Panc1 (cell line): Measurements from ENCODE around the gene AGRN. TPM values are rescaled to one million over a fixed set of nuclear protein-coding genes. Genes with fewer than 3 reads are reported as not detected.

ENCODE experiments used
- ATAC-seq: fragments of 200-7000 bp; cut with Tn5 transposase; 2 replicates; pipeline ENCODE4 v1.9.1; 2020; ENCODE audit warnings: mild to moderate bottlenecking, moderate library complexity
- BruUV-seq: library from RNA; stranded (reverse); fragments of 400-500 nt; replicated peaks from 2 replicates; lab custom pipeline; 2021; lab: Mats Ljungman, UMichigan
- CTCF ChIA-PET: fragments of 300-600 bp; sonication (Branson Sonifier 250); formaldehyde crosslinking; loops from one replicate; lab custom pipeline; 2022; ENCODE audit warnings: antibody characterized with exemption; lab: Charles Lee
- POLR2A ChIA-PET: fragments of 300-600 bp; sonication (Branson Sonifier 250); formaldehyde crosslinking; loops from one replicate; lab custom pipeline; 2022; ENCODE audit warnings: antibody characterized with exemption; lab: Charles Lee
- DNase-seq: peaks from one replicate; pipeline ENCODE4 v3.0.0-alpha.2; 2010; ENCODE audit warnings: low read depth, low spot score
- H3K27ac ChIP-seq: 2 replicates; pipeline ENCODE4 v1.5.1; 2011; ENCODE audit warnings: mild to moderate bottlenecking, low read length, inconsistent platforms
- H3K27me3 ChIP-seq: fragments of 200-500 bp; sonication (Bioruptor generic); 2 replicates; pipeline ENCODE4 v1.6.0; 2014; ENCODE audit warnings: low read length, inconsistent platforms; ENCODE audit not compliant: control insufficient read depth, insufficient read depth
- H3K36me3 ChIP-seq: fragments of 200-500 bp; sonication (Bioruptor generic); 2 replicates; pipeline ENCODE4 v1.5.1; 2014; ENCODE audit warnings: inconsistent platforms, mild to moderate bottlenecking, low read length, moderate library complexity; ENCODE audit not compliant: control insufficient read depth, insufficient read depth
- H3K4me1 ChIP-seq: 2 replicates; pipeline ENCODE4 v1.5.1; 2011; ENCODE audit warnings: inconsistent platforms, mild to moderate bottlenecking, low read length, moderate library complexity; ENCODE audit not compliant: control insufficient read depth, insufficient read depth
- H3K4me3 ChIP-seq, 2 experiments: 2 replicates each; pipeline ENCODE4 v1.5.1; 2011 to 2012; ENCODE audit warnings: low read depth in 2 of 2, low read length in 2 of 2, mild to moderate bottlenecking in 2 of 2, inconsistent platforms in 1 of 2, moderate library complexity in 1 of 2
- H3K9me3 ChIP-seq: fragments of 200-500 bp; sonication (Bioruptor generic); 2 replicates; pipeline ENCODE4 v1.5.1; 2014; ENCODE audit warnings: low read depth, mild to moderate bottlenecking, inconsistent platforms, low read length, moderate library complexity; ENCODE audit not compliant: control insufficient read depth, insufficient read depth
- POLR2AphosphoS5 ChIP-seq: IDR thresholded peaks from 2 replicates; pipeline ENCODE4 v1.6.1; 2012; ENCODE audit warnings: mild to moderate bottlenecking, low read depth, low read length, moderate library complexity
- REST ChIP-seq, 2 experiments: IDR thresholded peaks; 2 replicates each; pipeline ENCODE4 v1.6.1; 2011 to 2012; ENCODE audit warnings: low read depth in 2 of 2, control low read depth in 1 of 2, low read length in 1 of 2, mild to moderate bottlenecking in 1 of 2, moderate library complexity in 1 of 2; ENCODE audit not compliant: insufficient read depth in 1 of 2
- SIN3A ChIP-seq: IDR thresholded peaks from 2 replicates; pipeline ENCODE4 v1.6.1; 2012; ENCODE audit warnings: low read depth, mild to moderate bottlenecking, low read length, moderate library complexity, borderline replicate concordance; ENCODE audit not compliant: insufficient read depth
- TCF7L2 ChIP-seq: IDR thresholded peaks from 2 replicates; pipeline ENCODE4 v1.6.1; 2011; ENCODE audit warnings: mild to moderate bottlenecking, low read depth, low read length, inconsistent platforms
- in situ Hi-C: cut with HindIII; loops from 2 replicates; pipeline ENCODE4 v1.10.0; 2016; ENCODE audit warnings: low sequenced_read_pairs, low pct_unique_long_range_greater_than_20kb
- intact Hi-C: fragments of 100-400 bp; cut with micrococcal nuclease; formaldehyde crosslinking; loops from one replicate; pipeline ENCODE4 v1.10.0; 2022; ENCODE audit not compliant: unreplicated experiment
- total RNA-seq: library from RNA; stranded (reverse); gene quantifications from one replicate; pipeline ENCODE4 v1.2.1, GENCODE V29; 2021; ENCODE audit not compliant: unreplicated experiment
- TF ChIP-seq, protein P1 (sequence below): fragments of 450-650 bp; IDR thresholded peaks from 2 replicates; pipeline ENCODE4 v1.5.1; 2017; ENCODE audit warnings: mild to moderate bottlenecking

AGRN gene
- total RNA-seq, 1 experiment from 2014 or later = 153 TPM

DNA sequence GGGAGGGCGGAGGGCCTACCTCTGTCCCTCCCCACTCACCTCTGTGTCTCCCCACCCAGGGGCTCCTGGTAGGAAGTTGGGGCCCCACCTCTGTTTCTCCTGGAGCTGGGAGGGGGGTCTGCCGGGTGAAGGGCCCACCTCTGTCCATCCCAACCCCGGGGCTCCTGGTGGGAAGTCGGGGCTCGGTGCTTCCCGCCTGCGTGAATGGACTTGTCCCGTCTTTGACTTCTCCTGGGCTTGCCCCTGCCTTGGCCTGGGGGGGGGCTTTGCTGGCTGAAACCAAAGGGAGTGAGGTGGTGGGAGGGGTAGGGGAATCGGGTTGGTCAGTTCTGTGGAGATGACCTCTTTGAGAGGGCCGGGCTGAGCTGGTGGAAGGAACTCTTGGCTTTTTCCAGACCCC is 5.8 kb downstream of the AGRN start:
- CTCF ChIA-PET = no interaction called here
- in situ Hi-C loops = no loop called here
- ATAC-seq (no peak), DNase-seq (no peak)
- Histone ChIP-seq H3K4me3 (no peak overlapping the region), H3K36me3 (no peaks in the 10 kb centered on the region), H3K9me3 (no peaks in the 10 kb centered on the region), H3K27me3 (no peaks in the 10 kb centered on the region), H3K27ac (no peak overlapping the region), H3K4me1 (peaks cover 43% of the 10 kb centered on the region)
- POLR2A ChIA-PET = no interaction called here
- TF ChIP-seq, protein P1, sequence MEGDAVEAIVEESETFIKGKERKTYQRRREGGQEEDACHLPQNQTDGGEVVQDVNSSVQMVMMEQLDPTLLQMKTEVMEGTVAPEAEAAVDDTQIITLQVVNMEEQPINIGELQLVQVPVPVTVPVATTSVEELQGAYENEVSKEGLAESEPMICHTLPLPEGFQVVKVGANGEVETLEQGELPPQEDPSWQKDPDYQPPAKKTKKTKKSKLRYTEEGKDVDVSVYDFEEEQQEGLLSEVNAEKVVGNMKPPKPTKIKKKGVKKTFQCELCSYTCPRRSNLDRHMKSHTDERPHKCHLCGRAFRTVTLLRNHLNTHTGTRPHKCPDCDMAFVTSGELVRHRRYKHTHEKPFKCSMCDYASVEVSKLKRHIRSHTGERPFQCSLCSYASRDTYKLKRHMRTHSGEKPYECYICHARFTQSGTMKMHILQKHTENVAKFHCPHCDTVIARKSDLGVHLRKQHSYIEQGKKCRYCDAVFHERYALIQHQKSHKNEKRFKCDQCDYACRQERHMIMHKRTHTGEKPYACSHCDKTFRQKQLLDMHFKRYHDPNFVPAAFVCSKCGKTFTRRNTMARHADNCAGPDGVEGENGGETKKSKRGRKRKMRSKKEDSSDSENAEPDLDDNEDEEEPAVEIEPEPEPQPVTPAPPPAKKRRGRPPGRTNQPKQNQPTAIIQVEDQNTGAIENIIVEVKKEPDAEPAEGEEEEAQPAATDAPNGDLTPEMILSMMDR = no peak
- TF ChIP-seq SIN3A = no peak
- TF ChIP-seq POLR2AphosphoS5 = no peak
- TF ChIP-seq TCF7L2 = no peak
- TF ChIP-seq REST (IDR thresholded peaks at IDR 0.05; ENCODE audit: insufficient read depth in 1 of 2, low read depth in 2 of 2, low read length in 1 of 2) = no peak
- intact Hi-C loops = no loop called here
- no TSS peak for BruUV-seq

DNA sequence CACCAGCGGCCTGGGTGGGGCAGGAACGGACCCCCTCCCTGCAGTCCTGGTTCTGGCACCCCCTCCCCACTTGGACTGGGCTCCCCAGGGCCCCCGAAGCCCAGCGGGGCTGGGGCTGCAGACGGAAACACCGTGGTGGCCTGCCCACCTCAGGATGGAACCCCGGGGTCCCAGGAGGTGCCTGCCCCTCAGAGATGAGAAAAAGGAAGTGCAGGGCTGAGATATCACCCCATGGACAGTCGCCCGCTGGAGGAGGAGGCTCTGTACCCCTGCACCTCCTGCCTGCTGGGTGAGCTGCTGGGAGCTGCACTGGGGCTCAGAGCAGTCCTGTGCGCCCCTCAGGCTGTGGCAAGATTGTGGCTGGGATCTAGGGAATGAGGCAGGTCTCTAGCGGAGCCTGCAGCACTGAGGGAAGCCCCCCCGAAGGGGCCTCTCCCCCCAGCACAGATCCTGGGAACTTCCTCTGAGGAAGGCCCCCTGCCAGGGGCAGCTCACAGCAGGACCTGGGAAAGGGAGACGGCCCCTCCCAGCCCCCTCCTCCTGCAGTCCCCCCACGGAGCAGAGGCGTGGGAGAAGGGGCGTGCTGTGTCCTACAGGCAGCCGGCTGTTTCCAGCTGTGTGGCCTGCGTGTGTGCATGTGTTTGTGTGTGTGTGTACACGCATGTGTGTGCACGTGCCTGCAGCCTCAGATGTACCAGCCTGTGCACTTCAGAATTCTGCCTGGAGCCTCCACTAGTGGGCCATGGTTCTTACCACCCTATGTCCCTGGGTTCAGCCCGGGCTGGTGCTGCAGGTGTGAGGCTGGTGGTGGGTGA is 6.9 kb downstream of the AGRN start:
- no peak for ATAC-seq
- peaks cover 35% of the 10 kb centered on the region for H3K4me1 ChIP-seq
- no peaks in the 10 kb centered on the region for H3K36me3 ChIP-seq
- no peak for TF ChIP-seq POLR2AphosphoS5
- no peak for TF ChIP-seq TCF7L2
- no peak overlapping the region for H3K27ac ChIP-seq
- ChIA-PET POLR2A (no interaction called here), CTCF (no interaction called here)
- H3K9me3 ChIP-seq = no peaks in the 10 kb centered on the region
- no peak for DNase-seq
- in situ Hi-C loops = no loop called here
- intact Hi-C loops = no loop called here
- H3K27me3 ChIP-seq = no peaks in the 10 kb centered on the region
- H3K4me3 ChIP-seq = no peak overlapping the region
- BruUV-seq = no TSS peak

GRCh38 chr1:1027791-1028190 is 7.9 kb downstream of the AGRN start:
- ATAC-seq (no peak), DNase-seq (no peak)
- intact Hi-C loops = no loop called here
- Histone ChIP-seq H3K27ac (no peak overlapping the region), H3K4me3 (no peak overlapping the region), H3K36me3 (no peaks in the 10 kb centered on the region), H3K27me3 (no peaks in the 10 kb centered on the region), H3K4me1 (peaks cover 25% of the 10 kb centered on the region), H3K9me3 (no peaks in the 10 kb centered on the region)
- in situ Hi-C loops = no loop called here
- POLR2A ChIA-PET = no interaction called here
- CTCF ChIA-PET = no interaction called here
- BruUV-seq = no TSS peak
- TF ChIP-seq REST (IDR thresholded peaks at IDR 0.05; ENCODE audit: insufficient read depth in 1 of 2, low read depth in 2 of 2, low read length in 1 of 2) = no peak
- no peak for TF ChIP-seq TCF7L2
- TF ChIP-seq, protein P1 = no peak
- no peak for TF ChIP-seq SIN3A
- TF ChIP-seq POLR2AphosphoS5 = no peak
